NCI-H2029 treated with DMSO at 0.1 percent for 48 hours (cell line): ENCODE measurements around the gene DST.
A peak's percentile ranks its signal among the peaks of the same experiment; 100 is the strongest.
"Not testable (repeated sequence)": the region's sequence is repeated elsewhere in the genome, so short reads cannot be mapped to it uniquely, and the experiment has no call there.

Experiments used
- DNase-seq: peaks from one replicate; lab custom pipeline; 2025; lab: John Stamatoyannopoulos, UW

The DST gene

DNA sequence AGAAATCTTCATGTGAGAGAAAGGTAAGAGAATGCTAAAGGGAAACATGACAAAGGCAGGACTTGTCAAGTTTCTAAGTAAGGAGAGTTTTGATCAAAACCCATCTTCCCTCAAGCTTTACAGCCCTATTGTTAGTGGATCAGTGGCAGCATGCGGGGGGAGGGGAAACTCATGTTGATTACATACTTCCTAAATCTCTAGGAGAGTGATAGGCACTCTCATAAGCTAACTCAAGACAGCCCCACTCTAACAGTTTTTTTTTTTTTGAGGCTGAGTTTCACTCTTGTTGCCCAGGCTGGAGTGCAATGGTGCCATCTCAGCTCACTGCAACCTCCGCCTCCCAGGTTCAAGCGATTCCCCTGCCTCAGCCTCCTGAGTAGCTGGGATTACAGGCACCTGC lies 18.6 kb upstream of the DST start:
- not testable (repeated sequence) for DNase-seq

DNA sequence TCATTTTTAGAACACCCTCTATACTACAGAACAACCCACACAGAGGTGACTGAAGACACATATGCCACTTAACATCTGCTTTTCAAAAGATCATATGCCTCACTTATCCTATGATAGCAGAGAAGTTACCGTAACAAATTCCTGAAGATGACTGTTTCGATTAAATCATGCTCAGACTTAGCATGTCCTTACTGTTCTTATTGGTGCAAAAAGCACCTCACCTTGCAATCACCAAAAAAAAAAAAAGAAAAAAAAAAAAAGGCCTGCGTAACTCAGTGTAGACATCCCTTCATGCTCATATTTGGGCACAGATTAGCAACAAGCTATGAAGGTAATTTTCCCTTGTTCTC lies 17.7 kb upstream of the DST start:
- DNase-seq = no peak

DNA sequence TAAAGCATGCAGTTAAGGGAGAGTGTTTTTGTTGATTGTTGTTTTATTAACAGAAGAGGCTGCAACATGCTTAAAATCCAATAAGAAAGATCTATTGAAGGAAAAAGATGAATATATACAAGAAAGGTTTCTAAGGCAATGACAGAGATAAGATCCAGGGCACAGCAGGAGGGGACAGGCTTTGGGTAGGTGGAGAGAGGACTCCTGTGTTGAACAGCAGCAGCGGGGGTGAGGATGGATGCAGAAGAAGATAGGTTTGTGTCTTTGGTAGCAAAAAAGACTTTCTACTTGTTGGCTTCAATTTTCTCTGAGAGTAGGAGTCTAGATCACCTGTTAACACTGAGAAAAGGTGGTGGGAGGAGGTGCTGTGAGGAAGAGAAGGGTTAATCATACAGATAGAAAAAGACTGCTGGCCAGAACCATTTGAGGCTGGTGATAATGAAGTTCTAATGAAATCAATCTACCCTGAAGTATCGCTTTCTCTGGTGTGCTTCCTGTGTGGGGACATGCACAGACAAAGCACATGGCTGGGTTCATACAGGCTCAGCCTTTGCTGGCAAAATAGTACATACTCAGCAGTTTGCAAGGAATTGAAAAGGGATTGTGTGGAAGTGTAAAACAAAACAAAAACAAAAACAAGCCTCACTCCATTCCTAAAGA lies 17.2 kb upstream of the DST start:
- no peak for DNase-seq

DNA sequence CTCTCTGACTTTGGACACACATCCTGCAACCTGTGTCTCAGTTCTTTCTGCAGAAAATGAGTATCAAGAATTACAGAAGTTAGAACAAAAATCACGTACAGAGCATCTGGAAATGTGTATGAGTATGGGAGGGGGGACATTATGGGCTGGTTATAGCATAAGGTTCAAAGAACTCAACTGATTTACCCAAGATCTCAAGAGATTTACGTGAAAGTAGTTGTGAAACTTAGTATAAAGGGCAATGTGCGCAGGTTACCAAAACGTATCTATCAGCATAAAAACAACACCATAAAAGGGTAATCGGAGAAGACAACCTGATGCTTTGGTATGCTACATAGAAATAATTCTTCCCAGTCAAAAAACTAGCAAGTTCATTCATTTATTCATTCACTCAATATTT lies 15.6 kb upstream of the DST start:
- no peak for DNase-seq

DNA sequence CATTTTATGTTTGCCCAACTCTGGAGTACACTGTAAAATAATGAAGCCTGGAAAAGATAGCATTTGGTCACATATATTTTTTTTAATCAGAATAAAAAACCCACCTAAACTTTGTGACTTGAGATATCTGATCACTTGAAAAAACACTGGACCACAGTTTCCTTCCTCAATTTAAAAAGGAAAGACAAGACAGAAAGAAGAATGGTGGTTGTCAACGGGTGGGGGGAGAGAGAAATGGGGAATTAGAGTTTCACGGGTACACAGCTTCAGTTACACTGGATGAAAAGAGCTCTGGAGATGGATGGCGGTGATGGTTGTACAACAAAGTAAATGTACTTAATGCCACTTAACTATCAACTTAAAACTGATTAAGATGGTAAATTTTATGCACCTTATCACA lies 14.7 kb upstream of the DST start:
- no peak for DNase-seq

DNA sequence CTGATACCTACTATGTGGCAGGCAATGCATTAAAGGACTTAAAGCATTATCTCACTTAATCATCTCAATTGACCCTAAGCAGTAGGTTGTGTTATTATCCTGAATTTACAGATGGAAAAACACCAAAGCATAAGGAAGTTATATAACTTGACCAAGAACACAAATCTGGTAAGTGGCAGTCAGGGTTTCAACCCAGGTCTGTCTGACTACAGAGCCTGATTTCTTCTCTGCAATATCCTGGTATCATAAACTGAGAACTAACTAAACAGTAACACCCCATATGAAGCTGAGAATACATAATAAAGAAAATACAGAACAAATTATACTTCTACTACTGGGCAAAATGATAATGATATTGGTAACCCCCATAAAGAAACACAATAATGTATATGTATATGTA lies 13.8 kb upstream of the DST start:
- no peak for DNase-seq

DNA sequence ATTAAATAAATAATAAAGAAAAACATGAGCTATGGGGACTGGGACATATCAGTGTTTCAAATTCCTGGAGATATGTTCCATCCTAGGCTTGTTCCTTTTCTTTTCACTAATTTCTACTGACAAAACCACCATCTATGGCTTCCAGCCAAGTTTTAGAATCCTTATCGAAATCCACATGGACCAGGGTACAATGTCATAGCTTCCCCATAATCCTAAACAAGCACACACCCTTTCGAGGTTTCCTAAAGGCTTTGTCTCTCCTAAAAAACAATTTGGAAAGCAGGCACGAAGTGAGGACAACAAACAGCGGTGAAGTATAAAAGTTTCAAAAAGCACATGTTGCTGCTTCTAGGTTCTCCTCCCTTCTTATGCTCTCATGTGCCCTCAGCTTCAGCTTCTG lies 13.3 kb upstream of the DST start:
- DNase-seq = no peak

DNA sequence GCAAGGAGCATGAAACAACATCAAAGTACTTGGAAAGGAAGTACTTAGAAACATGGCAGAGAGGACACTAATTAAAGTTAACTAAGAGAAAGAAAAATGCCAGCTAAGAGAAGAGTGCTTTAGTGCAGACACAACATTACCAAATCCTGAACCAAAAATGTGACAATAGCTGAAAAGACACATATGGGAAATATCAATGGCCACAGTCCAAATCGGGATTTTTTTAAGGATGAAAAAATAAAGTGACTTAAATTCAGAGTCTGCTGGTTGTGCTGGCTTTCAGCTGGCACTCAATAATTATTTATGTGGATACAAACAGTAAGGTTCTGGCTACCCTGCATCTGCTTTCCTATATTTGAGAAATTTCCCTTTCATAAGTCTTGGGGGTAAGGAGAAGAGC lies 12.6 kb upstream of the DST start:
- DNase-seq = no peak

DNA sequence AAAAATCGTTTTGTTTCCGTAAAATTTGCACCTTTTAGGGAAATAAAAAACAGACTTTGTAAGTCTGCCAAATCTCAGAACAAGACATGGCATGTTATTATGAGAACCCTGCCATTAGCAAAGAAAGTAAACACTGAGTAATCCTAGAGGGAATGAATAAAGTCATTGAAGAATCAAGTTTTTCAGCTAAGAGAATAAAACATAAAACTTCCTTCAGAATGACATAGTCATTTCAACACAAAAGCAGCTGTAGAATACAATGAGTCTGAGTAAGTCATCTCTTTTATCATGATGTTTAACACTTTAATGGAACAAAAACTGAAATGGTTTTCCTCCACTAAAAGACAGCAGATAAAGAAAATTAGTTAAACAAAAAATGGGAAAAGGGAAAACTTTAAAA lies 10.3 kb upstream of the DST start:
- DNase-seq = no peak

DNA sequence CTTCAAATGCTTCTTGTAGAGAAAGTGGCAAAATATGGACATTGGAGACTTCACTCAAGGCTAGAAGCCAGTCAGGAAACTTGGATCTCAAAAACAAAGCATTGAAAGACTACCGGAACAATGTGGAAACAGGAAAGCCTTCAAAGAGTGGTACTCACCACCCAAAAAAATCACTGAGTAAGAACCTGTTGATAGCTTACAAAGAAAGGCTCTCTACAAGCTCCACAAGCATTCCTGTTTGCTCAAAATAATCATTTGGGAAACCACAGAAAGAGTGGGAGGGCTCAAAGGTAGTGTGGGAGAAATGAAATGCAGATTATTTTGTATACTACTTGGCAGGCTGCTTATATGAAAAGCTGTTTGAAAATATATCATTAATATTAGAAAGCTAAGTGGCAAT lies 9.5 kb upstream of the DST start:
- no peak for DNase-seq

DNA sequence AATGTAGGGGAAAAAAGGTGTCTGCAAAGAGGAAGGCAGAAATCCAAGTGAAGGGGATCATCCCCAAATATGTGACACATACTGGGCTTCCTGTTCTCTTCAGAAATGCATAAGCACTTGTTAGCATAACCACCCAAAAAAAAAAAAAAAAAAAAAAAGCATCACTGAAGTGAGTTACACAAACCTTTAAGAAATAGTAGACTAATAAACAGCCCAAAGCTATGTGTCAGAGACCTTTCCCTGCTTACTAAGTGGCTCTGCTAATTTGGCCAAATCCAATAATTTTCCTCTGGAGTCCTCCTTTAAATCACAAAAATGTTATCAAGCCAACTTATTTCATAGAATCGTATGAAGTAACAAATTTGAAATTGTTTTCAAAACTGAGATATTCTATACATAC lies 7.5 kb upstream of the DST start:
- DNase-seq = no peak

DNA sequence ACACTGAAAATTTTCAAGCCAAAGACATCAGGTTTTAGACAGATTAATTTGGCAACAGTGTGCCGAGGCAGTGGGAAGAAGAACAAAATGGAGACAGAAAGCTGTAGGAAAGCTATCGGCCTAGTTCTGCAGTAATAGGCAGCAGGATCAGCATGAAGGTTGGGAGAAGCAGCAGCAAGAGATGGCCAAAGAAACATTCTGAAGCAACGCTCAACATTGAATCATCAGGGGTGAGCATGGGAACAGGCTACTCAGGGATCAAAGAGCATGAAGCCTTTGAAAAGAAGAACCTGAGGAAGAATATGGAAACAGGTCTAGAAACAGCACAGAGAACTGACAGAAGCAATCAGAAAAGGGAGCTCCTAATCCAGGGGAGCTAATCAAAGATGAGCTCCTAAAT lies 7.1 kb upstream of the DST start:
- no peak for DNase-seq

DNA sequence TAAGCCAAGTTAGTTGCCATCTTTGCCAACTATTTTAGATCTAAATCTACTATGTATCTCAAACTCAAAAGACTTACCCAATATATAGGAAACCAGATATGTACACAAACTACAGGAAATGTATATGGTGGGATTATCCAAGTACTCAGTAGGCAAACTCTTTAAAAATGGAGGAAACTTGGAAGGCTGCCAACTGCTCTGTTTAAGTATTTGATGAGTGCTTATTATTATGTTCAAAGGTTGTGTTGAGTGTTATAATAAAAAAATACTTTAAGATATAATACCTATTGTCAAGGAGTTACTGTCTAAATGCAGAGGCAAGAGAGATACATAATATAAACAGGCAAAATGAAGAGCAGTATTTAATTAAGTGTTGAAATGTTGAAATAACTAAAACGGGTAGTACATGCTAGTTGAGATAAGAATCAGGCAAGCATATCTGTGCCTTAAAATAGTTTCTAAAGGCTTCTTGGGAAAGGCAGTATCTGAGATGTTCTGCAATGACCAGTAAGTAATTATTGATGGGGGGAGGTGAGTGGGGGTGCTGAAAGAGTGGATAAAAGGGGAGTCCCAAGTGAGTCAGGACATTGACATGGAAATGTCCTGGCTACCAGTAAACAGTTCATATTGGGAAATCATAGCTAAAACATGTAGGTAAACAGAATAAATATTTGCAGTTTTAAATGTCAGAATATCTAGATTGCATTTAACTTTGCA lies 6.5 kb upstream of the DST start:
- DNase-seq = peak; percentile 9

DNA sequence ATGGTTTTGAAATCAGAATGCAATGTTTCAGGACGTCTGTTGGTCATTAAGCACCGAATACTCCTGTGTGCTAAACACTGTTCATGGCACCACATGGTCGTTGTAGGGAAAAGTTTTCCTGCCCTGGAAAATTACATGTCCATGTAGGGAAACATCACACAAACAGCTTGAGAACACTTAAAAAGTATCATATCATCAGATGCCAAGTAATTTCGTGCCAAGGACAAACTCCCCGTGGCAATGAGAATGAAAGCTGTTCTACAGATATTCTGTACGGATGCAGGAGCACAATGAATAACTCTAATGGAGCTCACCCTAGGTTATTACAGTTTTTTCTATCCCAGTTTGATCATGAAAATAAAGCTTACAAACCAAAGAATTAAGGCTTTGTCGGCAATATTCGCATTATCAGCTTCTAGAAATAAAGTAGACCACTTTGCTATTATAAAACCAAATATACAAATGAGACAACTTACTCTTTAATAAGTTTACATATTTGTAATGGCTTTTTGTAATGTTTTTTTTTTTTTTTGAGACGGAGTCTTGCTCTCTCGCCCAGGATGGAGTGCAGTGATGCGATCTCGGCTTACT lies 4.6 kb upstream of the DST start:
- DNase-seq = no peak

DNA sequence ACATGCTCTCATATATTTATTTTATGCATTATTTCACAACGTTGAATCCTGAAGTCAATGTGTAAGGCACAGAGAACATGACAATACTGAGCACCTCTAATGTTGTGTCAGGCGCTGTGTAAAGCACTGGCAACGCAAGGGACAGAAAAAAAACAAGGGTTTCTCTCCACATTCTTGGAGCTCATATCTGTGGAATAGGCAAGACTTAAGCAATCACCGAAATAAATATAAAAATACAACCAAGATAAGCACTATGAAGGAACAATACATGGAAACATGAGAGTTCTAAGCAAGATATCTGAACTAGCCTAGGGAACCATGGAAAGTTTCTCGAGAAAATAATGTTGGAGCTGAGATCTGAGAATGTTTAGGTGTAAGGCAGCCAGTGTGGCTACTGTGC lies 1.7 kb upstream of the DST start:
- DNase-seq = no peak

DNA sequence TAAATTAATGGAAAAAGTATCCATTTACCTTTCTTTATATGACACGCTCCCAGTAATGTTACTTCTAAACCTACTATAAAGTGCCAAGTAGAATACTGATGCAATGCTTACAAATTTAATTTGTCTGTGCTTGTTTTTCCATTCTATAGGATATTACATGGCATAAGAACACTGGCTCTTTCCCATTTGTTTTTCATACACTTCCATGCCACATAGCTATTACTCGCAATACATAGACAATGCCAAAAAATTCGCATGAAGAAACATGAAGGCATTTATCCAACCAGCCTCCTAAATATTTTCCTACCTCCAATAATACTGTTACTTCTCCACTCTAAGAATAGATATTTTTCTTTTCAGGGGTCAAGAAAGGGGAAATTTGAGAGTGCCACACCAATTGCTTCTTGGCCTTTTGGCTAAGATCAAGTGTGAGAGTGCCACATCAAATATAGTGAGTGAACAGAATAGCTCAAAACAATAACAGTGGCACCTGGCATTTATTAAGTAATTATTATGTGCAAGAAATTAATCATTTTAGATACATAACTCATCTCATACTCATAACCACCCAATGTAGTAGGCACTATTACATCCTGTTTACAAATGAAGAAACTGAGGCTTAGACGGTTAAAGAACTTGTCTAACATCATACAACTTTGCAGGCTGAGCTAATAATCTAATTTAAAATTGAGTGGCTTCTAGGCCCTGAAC lies 845 bp upstream of the DST start:
- DNase-seq = no peak

DNA sequence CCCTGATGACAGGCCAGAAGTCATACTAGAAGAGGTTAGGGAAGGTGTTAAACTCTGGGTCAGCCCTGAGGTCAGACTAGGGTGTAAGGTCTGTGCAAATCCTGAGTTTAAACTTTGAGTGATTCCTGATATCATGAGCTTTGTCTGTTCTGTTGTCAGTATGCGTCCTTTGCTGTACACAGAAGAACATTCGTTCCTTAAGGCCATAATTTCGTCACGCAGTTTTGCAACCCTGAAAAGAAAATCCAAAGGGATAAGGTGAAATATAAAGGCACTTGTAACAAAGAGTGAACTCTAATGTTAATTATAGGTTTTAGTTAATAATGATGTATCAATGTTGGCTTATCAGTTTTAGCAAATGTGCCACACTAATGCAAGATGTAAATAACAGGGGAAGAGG lies 2.3 kb downstream of the DST start:
- DNase-seq = no peak

DNA sequence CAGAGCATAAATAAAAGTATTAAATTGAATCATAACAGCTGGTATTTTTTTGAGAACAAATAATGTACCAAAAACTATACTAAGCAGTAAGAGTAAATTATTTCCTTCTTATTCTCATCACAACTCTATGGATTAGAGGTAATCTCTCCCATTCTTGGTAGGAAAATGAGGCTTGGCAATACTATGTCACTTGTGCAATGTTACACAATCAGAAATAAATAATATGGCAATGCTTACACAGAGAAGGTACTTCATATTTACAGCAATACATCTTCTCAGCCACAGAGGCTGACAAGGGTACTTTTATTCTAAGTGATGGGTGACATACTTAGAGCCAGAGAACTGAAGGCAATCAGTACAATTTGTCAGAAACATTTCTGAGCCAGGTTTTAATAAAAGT lies 3.9 kb downstream of the DST start:
- no peak for DNase-seq

DNA sequence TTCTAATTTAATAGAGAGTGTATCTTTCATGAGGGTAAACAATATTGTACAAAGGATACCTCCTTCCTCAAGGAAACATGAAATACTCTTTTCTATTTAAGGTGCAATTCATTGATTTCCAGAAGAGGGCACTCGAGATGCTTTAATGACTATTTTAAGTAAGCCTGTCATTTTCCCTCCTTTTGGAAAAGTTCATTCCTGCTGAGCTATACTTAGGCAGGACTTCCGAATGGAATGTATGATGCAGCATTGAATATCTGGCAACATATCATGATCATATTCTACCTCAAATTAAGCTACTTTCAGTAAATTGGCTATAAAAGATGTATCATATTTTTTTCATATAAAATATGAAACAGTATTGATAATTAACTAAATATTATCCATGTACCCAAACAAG lies 5.0 kb downstream of the DST start:
- no peak for DNase-seq

DNA sequence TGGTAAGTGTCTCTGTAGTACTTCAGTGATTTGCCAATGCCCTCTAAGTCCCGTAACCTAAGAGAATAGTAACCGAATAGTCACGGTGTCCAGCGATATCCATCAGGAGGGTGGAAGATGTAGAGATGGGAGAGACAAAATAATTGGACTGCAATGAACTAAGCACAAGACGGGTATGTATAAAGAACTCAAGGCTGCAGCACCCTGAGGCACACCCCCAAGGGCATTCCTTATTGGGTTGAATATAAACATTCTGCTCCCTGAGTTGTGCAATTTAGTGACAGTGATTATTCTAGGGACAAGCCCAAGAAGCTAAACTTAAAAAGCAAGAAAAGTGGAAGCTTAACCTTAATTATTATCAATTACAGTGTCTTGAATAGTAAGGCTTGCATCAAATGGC lies 14.6 kb downstream of the DST start:
- DNase-seq = no peak

DNA sequence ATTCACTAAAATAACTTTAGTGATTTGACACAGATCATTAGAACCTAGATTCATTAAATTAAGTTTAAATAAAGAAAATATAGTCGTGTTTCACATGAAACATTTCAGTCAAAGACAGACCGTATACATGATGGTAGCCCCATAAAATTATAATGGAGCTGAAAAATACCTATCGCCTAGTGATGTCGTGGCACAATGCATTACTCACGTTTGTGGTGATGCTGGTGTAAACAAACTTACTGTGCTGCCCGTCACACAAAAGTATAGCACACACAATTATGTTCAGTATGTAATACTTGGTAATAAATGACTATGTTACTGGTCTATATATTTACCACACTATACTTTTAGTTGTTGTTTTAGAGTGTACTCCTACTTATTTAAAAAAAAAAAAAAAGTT lies 17.3 kb downstream of the DST start:
- DNase-seq = no peak

DNA sequence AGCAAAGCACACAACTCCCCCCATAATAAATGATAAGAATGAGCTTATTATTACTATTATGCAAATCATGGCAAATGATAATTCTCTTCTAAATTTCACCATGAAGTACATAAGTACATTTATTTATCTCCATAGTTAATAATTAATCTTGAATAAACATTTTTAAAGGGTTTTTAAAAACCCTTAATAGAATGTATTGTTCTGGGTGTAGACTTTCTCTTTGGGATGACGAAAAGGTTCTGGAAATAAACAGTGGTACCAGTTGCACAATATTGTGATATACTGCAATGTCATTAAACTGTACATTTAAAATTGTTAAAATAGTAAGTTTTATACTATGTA lies 18.0 kb downstream of the DST start:
- no peak for DNase-seq

DNA sequence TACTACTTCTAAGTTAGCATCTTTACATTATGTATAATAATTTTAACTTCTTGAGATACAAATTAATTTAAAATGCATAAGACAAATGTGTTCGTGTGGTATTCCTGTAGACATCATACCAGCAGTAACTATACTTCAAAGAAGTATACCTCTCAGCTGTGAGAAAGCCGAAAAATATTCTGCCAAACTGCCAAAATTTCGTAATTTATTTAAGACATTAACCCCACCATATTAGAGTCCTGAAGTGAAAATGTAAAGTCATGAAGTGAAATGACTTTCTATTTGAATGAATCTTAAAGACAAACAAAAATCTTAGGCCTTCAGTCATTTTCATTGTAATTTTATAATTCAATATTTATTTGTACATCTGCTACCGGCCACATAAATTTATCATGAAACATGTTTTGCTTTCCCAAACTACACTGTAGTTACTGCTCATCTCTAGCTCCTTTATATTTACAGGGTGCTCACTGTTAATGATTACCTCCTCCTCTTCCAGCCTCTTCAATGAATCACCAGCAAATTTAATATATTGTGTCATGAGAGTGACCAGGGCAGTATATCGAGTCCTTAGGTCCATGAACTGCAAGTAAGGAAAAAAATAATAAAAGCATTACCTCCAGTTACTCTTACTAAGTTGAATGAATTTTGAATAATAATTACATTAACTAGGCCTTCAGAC lies 18.5 kb downstream of the DST start:
- DNase-seq = no peak
